ENCODE data around the gene THBS1.
A peak's percentile ranks its signal among the peaks of the same experiment; 100 is the strongest.

DNA sequence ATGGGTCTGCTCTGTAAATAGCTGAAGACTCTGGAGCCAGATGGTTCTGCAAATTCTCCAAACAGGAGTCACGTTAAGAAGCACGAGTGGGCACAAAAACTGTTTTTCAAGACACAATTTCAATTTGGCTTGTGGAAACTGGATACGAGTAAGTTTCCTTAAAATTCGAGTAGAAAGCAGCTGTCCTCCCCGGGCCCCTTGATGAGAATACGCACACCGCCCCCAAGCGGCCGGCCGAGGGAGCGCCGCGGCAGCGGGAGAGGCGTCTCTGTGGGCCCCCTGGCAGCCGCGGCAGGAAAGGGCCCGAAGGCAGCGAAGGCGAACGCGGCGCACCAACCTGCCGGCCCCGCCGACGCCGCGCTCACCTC lies 778 bp upstream of the THBS1 start:
- TF ChIP-seq, protein P1, sequence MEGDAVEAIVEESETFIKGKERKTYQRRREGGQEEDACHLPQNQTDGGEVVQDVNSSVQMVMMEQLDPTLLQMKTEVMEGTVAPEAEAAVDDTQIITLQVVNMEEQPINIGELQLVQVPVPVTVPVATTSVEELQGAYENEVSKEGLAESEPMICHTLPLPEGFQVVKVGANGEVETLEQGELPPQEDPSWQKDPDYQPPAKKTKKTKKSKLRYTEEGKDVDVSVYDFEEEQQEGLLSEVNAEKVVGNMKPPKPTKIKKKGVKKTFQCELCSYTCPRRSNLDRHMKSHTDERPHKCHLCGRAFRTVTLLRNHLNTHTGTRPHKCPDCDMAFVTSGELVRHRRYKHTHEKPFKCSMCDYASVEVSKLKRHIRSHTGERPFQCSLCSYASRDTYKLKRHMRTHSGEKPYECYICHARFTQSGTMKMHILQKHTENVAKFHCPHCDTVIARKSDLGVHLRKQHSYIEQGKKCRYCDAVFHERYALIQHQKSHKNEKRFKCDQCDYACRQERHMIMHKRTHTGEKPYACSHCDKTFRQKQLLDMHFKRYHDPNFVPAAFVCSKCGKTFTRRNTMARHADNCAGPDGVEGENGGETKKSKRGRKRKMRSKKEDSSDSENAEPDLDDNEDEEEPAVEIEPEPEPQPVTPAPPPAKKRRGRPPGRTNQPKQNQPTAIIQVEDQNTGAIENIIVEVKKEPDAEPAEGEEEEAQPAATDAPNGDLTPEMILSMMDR (IDR thresholded peaks at IDR 0.05; ENCODE audit: insufficient read depth, low read length) = peak; percentile 69
- TF ChIP-seq, protein P2, sequence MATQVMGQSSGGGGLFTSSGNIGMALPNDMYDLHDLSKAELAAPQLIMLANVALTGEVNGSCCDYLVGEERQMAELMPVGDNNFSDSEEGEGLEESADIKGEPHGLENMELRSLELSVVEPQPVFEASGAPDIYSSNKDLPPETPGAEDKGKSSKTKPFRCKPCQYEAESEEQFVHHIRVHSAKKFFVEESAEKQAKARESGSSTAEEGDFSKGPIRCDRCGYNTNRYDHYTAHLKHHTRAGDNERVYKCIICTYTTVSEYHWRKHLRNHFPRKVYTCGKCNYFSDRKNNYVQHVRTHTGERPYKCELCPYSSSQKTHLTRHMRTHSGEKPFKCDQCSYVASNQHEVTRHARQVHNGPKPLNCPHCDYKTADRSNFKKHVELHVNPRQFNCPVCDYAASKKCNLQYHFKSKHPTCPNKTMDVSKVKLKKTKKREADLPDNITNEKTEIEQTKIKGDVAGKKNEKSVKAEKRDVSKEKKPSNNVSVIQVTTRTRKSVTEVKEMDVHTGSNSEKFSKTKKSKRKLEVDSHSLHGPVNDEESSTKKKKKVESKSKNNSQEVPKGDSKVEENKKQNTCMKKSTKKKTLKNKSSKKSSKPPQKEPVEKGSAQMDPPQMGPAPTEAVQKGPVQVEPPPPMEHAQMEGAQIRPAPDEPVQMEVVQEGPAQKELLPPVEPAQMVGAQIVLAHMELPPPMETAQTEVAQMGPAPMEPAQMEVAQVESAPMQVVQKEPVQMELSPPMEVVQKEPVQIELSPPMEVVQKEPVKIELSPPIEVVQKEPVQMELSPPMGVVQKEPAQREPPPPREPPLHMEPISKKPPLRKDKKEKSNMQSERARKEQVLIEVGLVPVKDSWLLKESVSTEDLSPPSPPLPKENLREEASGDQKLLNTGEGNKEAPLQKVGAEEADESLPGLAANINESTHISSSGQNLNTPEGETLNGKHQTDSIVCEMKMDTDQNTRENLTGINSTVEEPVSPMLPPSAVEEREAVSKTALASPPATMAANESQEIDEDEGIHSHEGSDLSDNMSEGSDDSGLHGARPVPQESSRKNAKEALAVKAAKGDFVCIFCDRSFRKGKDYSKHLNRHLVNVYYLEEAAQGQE (IDR thresholded peaks at IDR 0.05; ENCODE audit: insufficient replicate concordance, low read depth) = no peak
- no peak for TF ChIP-seq SPI1 (IDR thresholded peaks at IDR 0.05; ENCODE audit: borderline replicate concordance, low read depth)
- TF ChIP-seq POLR2AphosphoS5 (IDR thresholded peaks at IDR 0.05; ENCODE audit: low read depth) = no peak

All from HL-60 (cell line).